SU-DHL-6 (cell line): ENCODE data around the gene RPS6KB2.
A peak's percentile ranks its signal among the peaks of the same experiment; 100 is the strongest.

Experiments used
- H2AFZ ChIP-seq: fragments of 200-600 bp; sonication (generic); 2 replicates; pipeline ENCODE4 v1.6.1; 2014; ENCODE audit warnings: low read depth, mild to moderate bottlenecking, moderate library complexity, mixed read lengths, antibody characterized with exemption, low read length; ENCODE audit not compliant: severe bottlenecking
- H3F3A ChIP-seq: fragments of 200-600 bp; shearing (Covaris generic); 2 replicates; pipeline ENCODE4 v1.6.0; 2016; ENCODE audit warnings: antibody characterized with exemption, mild to moderate bottlenecking; ENCODE audit not compliant: insufficient read depth
- H3K27ac ChIP-seq: fragments of 200-600 bp; sonication (generic); 2 replicates; pipeline ENCODE4 v1.5.1; 2016; ENCODE audit warnings: low read depth, mild to moderate bottlenecking, low read length, moderate library complexity, mixed read lengths
- H3K27me3 ChIP-seq: fragments of 200-600 bp; sonication (generic), shearing (Covaris generic); 2 replicates; pipeline ENCODE4 v1.6.0; 2014; ENCODE audit warnings: mild to moderate bottlenecking, low read length
- H3K36me3 ChIP-seq: fragments of 200-600 bp; sonication (generic); 2 replicates; pipeline ENCODE4 v1.6.1; 2014; ENCODE audit warnings: mild to moderate bottlenecking, low read length, mixed read lengths
- H3K4me2 ChIP-seq: fragments of 300-600, 200-600 bp; shearing (Covaris generic), sonication (generic); 2 replicates; pipeline ENCODE4 v1.6.0; 2014; ENCODE audit warnings: low read length, low read depth, mild to moderate bottlenecking; ENCODE audit not compliant: poor library complexity, severe bottlenecking
- H3K4me3 ChIP-seq: fragments of 200-600 bp; sonication (generic); 2 replicates; pipeline ENCODE4 v1.5.1; 2014; ENCODE audit warnings: antibody characterized with exemption, low read length, mild to moderate bottlenecking, mixed read lengths; ENCODE audit not compliant: insufficient read depth, poor library complexity, severe bottlenecking
- H3K79me2 ChIP-seq: fragments of 200-600 bp; sonication (generic); 2 replicates; pipeline ENCODE4 v1.6.1; 2014; ENCODE audit warnings: mild to moderate bottlenecking, low read length, moderate library complexity; ENCODE audit not compliant: insufficient read depth
- H3K9ac ChIP-seq: fragments of 200-600 bp; sonication (generic); 2 replicates; pipeline ENCODE4 v1.7.0; 2014; ENCODE audit warnings: mild to moderate bottlenecking, low read length
- H3K9me2 ChIP-seq: fragments of 200-600 bp; sonication (generic); replicated peaks from 2 replicates; pipeline ENCODE4 v1.6.1; 2014; ENCODE audit warnings: low read length; ENCODE audit not compliant: insufficient read depth
- H3K9me3 ChIP-seq: fragments of 200-600 bp; sonication (generic); 2 replicates; pipeline ENCODE4 v1.6.1; 2014; ENCODE audit warnings: low read length, mixed read lengths; ENCODE audit not compliant: insufficient read depth
- H4K20me1 ChIP-seq: fragments of 200-600 bp; sonication (generic); 2 replicates; pipeline ENCODE4 v1.6.1; 2014; ENCODE audit warnings: low read depth, mild to moderate bottlenecking, antibody characterized with exemption, low read length, moderate library complexity, mixed read lengths
- EZH2phosphoT487 ChIP-seq: fragments of 200-600 bp; sonication (generic), shearing (Covaris generic); conservative IDR thresholded peaks from 2 replicates; pipeline ENCODE4 v1.6.1; 2018; ENCODE audit warnings: mild to moderate bottlenecking, antibody characterized with exemption, low read length, moderate library complexity, mixed read lengths
- TF ChIP-seq, protein P1 (sequence below): fragments of 200-600 bp; sonication (generic); IDR thresholded peaks from one replicate; pipeline ENCODE4 v1.5.1; 2017; ENCODE audit warnings: antibody characterized with exemption, mild to moderate bottlenecking, low read length, moderate library complexity; ENCODE audit not compliant: insufficient read depth, poor library complexity, severe bottlenecking

The RPS6KB2 gene

DNA sequence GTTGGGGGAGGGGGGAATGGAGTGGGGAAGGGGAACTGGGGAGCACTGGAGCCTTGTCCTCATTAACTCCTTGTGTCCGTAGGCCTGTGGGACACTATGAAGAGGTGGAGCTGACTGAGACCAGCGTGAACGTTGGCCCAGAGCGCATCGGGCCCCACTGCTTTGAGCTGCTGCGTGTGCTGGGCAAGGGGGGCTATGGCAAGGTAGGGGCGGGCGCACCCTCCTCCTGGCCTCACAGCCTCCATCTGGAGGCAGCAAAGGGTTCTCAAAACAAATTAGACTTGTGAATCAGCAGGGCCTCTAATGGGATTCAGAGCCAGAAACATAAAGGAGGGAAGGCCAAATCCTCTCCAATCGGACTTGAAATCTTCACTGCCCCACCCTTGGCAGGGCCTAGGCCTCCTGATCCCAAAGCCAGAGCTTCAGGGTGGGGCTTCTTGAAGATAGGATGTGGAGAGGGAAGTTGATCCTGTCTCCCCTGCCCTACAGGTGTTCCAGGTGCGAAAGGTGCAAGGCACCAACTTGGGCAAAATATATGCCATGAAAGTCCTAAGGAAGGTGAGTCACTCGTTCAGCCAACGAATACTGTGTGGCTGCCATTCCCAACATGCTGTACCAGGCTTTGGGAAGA lies 859 bp downstream of the RPS6KB2 start:
- H3K27ac ChIP-seq, result peak overlapping the region; percentile 24; the same call in 1 of the 2 replicates
- no peaks in the 10 kb centered on the region for H3K36me3 ChIP-seq
- peak overlapping the region; percentile 90 for H3K4me2 ChIP-seq
- peak overlapping the region; percentile 92 for H3K4me3 ChIP-seq
- no peaks in the 10 kb centered on the region for H3K9me2 ChIP-seq
- H3K9me3 ChIP-seq, result no peaks in the 10 kb centered on the region
- TF ChIP-seq, protein P1, sequence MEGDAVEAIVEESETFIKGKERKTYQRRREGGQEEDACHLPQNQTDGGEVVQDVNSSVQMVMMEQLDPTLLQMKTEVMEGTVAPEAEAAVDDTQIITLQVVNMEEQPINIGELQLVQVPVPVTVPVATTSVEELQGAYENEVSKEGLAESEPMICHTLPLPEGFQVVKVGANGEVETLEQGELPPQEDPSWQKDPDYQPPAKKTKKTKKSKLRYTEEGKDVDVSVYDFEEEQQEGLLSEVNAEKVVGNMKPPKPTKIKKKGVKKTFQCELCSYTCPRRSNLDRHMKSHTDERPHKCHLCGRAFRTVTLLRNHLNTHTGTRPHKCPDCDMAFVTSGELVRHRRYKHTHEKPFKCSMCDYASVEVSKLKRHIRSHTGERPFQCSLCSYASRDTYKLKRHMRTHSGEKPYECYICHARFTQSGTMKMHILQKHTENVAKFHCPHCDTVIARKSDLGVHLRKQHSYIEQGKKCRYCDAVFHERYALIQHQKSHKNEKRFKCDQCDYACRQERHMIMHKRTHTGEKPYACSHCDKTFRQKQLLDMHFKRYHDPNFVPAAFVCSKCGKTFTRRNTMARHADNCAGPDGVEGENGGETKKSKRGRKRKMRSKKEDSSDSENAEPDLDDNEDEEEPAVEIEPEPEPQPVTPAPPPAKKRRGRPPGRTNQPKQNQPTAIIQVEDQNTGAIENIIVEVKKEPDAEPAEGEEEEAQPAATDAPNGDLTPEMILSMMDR, result no peak
- no peak for TF ChIP-seq EZH2phosphoT487
- H4K20me1 ChIP-seq, result no peaks in the 10 kb centered on the region
- H3K9ac ChIP-seq, result peak overlapping the region; percentile 92
- no peaks in the 10 kb centered on the region for H3K27me3 ChIP-seq
- H2AFZ ChIP-seq, result no peak overlapping the region
- peaks cover 11% of the 10 kb centered on the region; the same call in 1 of the 2 replicates for H3F3A ChIP-seq
- peaks cover 13% of the 10 kb centered on the region for H3K79me2 ChIP-seq

DNA sequence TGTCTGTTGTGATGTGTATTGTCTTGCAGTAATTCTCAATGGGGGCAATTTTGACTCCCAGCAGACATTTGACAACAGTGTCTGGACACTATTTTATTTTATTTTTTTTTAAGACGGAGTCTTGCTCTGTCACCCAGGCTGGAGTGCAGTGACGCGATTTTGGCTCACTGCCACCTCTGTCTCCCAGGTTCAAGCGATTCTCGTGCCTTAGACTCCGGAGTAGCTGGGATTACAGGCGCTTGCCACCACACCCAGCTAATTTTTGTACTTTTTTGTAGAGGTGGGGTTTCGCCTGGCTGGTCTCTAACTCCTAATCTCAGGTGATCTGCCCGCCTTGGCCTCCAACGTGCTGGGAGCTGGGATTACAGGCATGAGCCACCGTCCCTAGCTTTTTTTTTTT lies 1.4 kb downstream of the RPS6KB2 start:
- no peak overlapping the region for H3K27ac ChIP-seq

DNA sequence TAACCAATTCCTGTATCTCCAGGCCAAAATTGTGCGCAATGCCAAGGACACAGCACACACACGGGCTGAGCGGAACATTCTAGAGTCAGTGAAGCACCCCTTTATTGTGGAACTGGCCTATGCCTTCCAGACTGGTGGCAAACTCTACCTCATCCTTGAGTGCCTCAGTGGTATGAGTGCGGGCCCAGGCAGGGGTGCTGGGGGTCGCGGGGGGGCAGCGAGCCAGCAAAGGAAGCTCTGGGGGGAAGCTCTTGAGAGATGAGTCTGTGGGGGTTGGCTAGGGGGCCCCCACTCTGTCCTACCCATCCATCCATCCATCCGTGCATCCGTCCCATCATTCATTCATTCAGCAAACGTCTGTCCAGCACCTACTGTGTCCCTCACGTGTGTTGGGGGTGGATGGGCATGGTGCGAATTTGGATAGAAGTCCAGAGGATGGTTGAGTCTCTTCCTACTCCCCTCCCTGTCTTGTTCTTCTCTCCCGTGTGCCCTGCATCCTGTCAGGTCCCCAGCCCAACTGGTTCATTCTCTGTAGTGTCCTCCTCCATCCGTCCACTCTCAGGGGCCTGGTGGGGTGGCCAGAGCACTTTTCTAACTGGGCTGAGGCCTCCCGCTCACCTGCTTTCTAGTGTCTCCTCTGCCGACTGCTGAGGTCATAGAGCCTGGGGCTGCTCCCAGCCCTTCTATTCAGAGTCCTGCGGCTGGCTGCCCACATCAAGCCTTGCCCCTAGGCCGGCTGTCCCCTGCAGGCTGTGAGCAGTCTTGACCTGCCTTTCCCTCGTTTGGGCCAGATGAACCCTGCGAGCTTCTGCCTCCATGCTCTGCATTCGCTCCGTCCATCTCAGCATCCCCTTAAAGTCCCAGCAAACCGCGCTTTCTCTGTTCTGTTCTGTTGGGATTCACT lies 3.3 kb downstream of the RPS6KB2 start:
- Histone ChIP-seq H3K9me2 (no peaks in the 10 kb centered on the region), H3K4me3 (no peak overlapping the region), H3K27ac (no peak overlapping the region), H3K27me3 (no peaks in the 10 kb centered on the region), H3K9me3 (no peaks in the 10 kb centered on the region), H3K9ac (no peak overlapping the region), H4K20me1 (no peaks in the 10 kb centered on the region), H3K79me2 (peaks cover 17% of the 10 kb centered on the region), H3K36me3 (no peaks in the 10 kb centered on the region), H3F3A (peaks cover 34% of the 10 kb centered on the region), H3K4me2 (no peak overlapping the region), H2AFZ (no peak overlapping the region)
- TF ChIP-seq, protein P1, result no peak
- TF ChIP-seq EZH2phosphoT487, result no peak

More for the DNA sequence above, 1.4 kb downstream of the RPS6KB2 start:
- peak overlapping the region; percentile 92 for H3K9ac ChIP-seq
- H3K79me2 ChIP-seq, result peaks cover 13% of the 10 kb centered on the region
- no peaks in the 10 kb centered on the region for H3K27me3 ChIP-seq
- H3F3A ChIP-seq, result peaks cover 17% of the 10 kb centered on the region
- H3K9me3 ChIP-seq, result no peaks in the 10 kb centered on the region
- H4K20me1 ChIP-seq, result no peaks in the 10 kb centered on the region
- no peak for TF ChIP-seq EZH2phosphoT487
- TF ChIP-seq, protein P1, result no peak
- no peaks in the 10 kb centered on the region for H3K36me3 ChIP-seq
- peak overlapping the region; percentile 92 for H3K4me3 ChIP-seq
- H2AFZ ChIP-seq, result no peak overlapping the region
- no peaks in the 10 kb centered on the region for H3K9me2 ChIP-seq
- H3K4me2 ChIP-seq, result peak overlapping the region; percentile 90
